HepG2 (cell line): ENCODE data around the gene KAZALD1. TPM values are rescaled to one million over a fixed set of nuclear protein-coding genes. Genes with fewer than 3 reads are reported as not detected.

Source experiments
- ATF7 ChIP-seq, 2 experiments: fragments of 450-650 bp in 1 of 2; sonication (generic) in 1 of 2; formaldehyde crosslinking in 1 of 2; IDR thresholded peaks; 2 replicates each; pipeline versions ENCODE4 v1.4.0 to v1.6.1; 2016 to 2020; ENCODE audit warnings: antibody characterized with exemption in 1 of 2, mild to moderate bottlenecking in 1 of 2, missing genetic modification reagents in 1 of 2
- FOXA3 ChIP-seq: IDR thresholded peaks from 2 replicates; pipeline ENCODE4 v1.6.1; 2016; ENCODE audit warnings: missing genetic modification reagents, missing compliant biosample characterization
- KDM4B ChIP-seq: sonication (generic); formaldehyde crosslinking; IDR thresholded peaks from 2 replicates; pipeline ENCODE4 v1.4.0; 2020; ENCODE audit warnings: missing genetic modification reagents
- ONECUT2 ChIP-seq: sonication (generic); formaldehyde crosslinking; IDR thresholded peaks from 2 replicates; pipeline ENCODE4 v1.4.0; 2020; ENCODE audit warnings: missing genetic modification reagents
- STAG1 ChIP-seq: sonication (generic); formaldehyde crosslinking; IDR thresholded peaks from 2 replicates; pipeline ENCODE4 v1.4.0; 2020; ENCODE audit warnings: missing genetic modification reagents
- TOPORS ChIP-seq: sonication (generic); formaldehyde crosslinking; IDR thresholded peaks from 2 replicates; pipeline ENCODE4 v1.8.0; 2023; ENCODE audit warnings: mild to moderate bottlenecking, missing genetic modification reagents
- ZFYVE20 ChIP-seq: sonication (generic); formaldehyde crosslinking; IDR thresholded peaks from 2 replicates; pipeline ENCODE4 v1.8.0; 2023; ENCODE audit warnings: low read depth, mild to moderate bottlenecking, moderate library complexity, missing genetic modification reagents, borderline replicate concordance
- ZNF564 ChIP-seq: sonication (generic); formaldehyde crosslinking; IDR thresholded peaks from 2 replicates; pipeline ENCODE4 v1.8.1; 2023; ENCODE audit warnings: mild to moderate bottlenecking, missing genetic modification reagents
- ZNF678 ChIP-seq: sonication (generic); formaldehyde crosslinking; IDR thresholded peaks from 2 replicates; pipeline ENCODE4 v1.4.0; 2020; ENCODE audit warnings: mild to moderate bottlenecking, missing genetic modification reagents
- polyA plus RNA-seq, 8 experiments: library from polyadenylated mRNA; depleted of rRNA in 3 of 8; stranded (reverse) in 7 of 8; unstranded in 1 of 8; fragments of >200 nt; fragmentation: Illumina TruSeq in 4 of 8; extraction: Trizol in 4 of 8; gene quantifications; 2 replicates each; pipeline versions ENCODE4 v1.2.1 to v1.2.3, GENCODE V29; 2011 to 2016; ENCODE audit warnings: low read depth in 4 of 8, missing spikeins in 1 of 8, mixed read lengths in 1 of 8; ENCODE audit not compliant: insufficient read depth in 1 of 8
- total RNA-seq, 5 experiments: library from RNA; depleted of rRNA; stranded (reverse); fragments of >200 nt; fragmentation: Illumina TruSeq; extraction: Trizol; gene quantifications; 2 replicates each; pipeline ENCODE4 v1.2.3, GENCODE V29; 2016; ENCODE audit warnings: low read depth in 1 of 5
- TF ChIP-seq, protein P1 (sequence below): sonication (generic); formaldehyde crosslinking; IDR thresholded peaks from 2 replicates; pipeline ENCODE4 v1.5.0; 2020; ENCODE audit warnings: mild to moderate bottlenecking, missing genetic modification reagents, borderline replicate concordance
- TF ChIP-seq, protein P2 (sequence below): sonication (generic); formaldehyde crosslinking; IDR thresholded peaks from 2 replicates; pipeline ENCODE4 v1.4.0; 2020; ENCODE audit warnings: mild to moderate bottlenecking, missing genetic modification reagents
- TF ChIP-seq, protein P3 (sequence below): IDR thresholded peaks from 2 replicates; pipeline ENCODE4 v1.6.1; 2016; ENCODE audit warnings: missing compliant biosample characterization, missing genetic modification reagents, borderline replicate concordance
- TF ChIP-seq, protein P4 (sequence below): sonication (generic); formaldehyde crosslinking; IDR thresholded peaks from 2 replicates; pipeline ENCODE4 v1.5.1; 2020; ENCODE audit warnings: missing genetic modification reagents, mild to moderate bottlenecking, borderline replicate concordance
- TF ChIP-seq, protein P5 (sequence below): sonication (generic); formaldehyde crosslinking; IDR thresholded peaks from 2 replicates; pipeline ENCODE4 v1.4.0; 2020; ENCODE audit warnings: mild to moderate bottlenecking, missing genetic modification reagents

KAZALD1 gene
- total and polyA plus RNA-seq, 2 of the 13 experiments (the other 11 are each of a cell fraction or from before 2014, with no cell fraction given): 16.7 to 27.7 TPM

DNA sequence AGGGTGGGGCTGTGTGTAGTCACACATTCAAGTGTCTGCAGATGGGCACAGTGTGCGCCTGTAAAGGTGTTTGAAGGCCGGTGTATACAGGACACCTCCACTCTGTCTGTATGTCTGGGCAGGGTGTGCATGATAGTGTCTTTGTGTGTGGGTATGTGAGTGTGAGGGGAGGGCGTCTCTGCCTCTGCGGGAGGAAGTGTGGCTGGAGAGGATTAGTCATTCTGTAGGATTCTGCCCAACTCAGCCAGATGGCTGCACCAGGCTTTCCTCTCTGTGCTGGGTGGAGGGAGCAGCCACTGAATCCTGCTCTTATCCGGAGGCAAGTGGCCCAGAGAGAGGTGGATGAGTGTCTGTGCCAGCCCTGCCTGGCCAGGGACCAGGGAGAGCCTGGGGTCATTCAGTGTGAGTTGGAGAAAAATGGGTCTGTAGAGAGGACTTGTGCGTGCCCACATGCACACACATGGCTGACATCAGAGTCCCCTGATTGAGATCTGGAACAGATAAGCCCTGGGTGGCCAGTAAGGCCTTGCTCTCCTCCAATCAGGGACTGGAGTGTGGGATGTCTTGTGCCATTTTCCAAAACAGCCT is 29.1 kb upstream of the KAZALD1 start (continued):
- TF ChIP-seq, protein P1, sequence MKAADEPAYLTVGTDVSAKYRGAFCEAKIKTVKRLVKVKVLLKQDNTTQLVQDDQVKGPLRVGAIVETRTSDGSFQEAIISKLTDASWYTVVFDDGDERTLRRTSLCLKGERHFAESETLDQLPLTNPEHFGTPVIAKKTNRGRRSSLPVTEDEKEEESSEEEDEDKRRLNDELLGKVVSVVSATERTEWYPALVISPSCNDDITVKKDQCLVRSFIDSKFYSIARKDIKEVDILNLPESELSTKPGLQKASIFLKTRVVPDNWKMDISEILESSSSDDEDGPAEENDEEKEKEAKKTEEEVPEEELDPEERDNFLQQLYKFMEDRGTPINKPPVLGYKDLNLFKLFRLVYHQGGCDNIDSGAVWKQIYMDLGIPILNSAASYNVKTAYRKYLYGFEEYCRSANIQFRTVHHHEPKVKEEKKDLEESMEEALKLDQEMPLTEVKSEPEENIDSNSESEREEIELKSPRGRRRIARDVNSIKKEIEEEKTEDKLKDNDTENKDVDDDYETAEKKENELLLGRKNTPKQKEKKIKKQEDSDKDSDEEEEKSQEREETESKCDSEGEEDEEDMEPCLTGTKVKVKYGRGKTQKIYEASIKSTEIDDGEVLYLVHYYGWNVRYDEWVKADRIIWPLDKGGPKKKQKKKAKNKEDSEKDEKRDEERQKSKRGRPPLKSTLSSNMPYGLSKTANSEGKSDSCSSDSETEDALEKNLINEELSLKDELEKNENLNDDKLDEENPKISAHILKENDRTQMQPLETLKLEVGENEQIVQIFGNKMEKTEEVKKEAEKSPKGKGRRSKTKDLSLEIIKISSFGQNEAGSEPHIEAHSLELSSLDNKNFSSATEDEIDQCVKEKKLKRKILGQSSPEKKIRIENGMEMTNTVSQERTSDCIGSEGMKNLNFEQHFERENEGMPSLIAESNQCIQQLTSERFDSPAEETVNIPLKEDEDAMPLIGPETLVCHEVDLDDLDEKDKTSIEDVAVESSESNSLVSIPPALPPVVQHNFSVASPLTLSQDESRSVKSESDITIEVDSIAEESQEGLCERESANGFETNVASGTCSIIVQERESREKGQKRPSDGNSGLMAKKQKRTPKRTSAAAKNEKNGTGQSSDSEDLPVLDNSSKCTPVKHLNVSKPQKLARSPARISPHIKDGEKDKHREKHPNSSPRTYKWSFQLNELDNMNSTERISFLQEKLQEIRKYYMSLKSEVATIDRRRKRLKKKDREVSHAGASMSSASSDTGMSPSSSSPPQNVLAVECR: no peak
- TF ChIP-seq STAG1 (no peak), KDM4B (CRISPR knock-in tag) (no peak), FOXA3 (CRISPR knock-in tag) (no peak), ZNF564 (CRISPR knock-in tag) (no peak), ATF7 (IDR thresholded peaks at IDR 0.05) (no peak), ATF7 (CRISPR knock-in tag; IDR thresholded peaks at IDR 0.05) (no peak), TOPORS (CRISPR knock-in tag) (no peak), ONECUT2 (no peak), ZNF678 (no peak), ZFYVE20 (CRISPR knock-in tag) (no peak)
- TF ChIP-seq, protein P2, sequence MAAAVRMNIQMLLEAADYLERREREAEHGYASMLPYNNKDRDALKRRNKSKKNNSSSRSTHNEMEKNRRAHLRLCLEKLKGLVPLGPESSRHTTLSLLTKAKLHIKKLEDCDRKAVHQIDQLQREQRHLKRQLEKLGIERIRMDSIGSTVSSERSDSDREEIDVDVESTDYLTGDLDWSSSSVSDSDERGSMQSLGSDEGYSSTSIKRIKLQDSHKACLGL: no peak
- TF ChIP-seq, protein P3, sequence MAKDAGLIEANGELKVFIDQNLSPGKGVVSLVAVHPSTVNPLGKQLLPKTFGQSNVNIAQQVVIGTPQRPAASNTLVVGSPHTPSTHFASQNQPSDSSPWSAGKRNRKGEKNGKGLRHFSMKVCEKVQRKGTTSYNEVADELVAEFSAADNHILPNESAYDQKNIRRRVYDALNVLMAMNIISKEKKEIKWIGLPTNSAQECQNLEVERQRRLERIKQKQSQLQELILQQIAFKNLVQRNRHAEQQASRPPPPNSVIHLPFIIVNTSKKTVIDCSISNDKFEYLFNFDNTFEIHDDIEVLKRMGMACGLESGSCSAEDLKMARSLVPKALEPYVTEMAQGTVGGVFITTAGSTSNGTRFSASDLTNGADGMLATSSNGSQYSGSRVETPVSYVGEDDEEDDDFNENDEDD (CRISPR knock-in tag): no peak
- TF ChIP-seq, protein P4, sequence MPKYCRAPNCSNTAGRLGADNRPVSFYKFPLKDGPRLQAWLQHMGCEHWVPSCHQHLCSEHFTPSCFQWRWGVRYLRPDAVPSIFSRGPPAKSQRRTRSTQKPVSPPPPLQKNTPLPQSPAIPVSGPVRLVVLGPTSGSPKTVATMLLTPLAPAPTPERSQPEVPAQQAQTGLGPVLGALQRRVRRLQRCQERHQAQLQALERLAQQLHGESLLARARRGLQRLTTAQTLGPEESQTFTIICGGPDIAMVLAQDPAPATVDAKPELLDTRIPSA (CRISPR knock-in tag): 0 out of 2 replicates have a peak, but pooled peaks have one; percentile 43
- TF ChIP-seq, protein P5, sequence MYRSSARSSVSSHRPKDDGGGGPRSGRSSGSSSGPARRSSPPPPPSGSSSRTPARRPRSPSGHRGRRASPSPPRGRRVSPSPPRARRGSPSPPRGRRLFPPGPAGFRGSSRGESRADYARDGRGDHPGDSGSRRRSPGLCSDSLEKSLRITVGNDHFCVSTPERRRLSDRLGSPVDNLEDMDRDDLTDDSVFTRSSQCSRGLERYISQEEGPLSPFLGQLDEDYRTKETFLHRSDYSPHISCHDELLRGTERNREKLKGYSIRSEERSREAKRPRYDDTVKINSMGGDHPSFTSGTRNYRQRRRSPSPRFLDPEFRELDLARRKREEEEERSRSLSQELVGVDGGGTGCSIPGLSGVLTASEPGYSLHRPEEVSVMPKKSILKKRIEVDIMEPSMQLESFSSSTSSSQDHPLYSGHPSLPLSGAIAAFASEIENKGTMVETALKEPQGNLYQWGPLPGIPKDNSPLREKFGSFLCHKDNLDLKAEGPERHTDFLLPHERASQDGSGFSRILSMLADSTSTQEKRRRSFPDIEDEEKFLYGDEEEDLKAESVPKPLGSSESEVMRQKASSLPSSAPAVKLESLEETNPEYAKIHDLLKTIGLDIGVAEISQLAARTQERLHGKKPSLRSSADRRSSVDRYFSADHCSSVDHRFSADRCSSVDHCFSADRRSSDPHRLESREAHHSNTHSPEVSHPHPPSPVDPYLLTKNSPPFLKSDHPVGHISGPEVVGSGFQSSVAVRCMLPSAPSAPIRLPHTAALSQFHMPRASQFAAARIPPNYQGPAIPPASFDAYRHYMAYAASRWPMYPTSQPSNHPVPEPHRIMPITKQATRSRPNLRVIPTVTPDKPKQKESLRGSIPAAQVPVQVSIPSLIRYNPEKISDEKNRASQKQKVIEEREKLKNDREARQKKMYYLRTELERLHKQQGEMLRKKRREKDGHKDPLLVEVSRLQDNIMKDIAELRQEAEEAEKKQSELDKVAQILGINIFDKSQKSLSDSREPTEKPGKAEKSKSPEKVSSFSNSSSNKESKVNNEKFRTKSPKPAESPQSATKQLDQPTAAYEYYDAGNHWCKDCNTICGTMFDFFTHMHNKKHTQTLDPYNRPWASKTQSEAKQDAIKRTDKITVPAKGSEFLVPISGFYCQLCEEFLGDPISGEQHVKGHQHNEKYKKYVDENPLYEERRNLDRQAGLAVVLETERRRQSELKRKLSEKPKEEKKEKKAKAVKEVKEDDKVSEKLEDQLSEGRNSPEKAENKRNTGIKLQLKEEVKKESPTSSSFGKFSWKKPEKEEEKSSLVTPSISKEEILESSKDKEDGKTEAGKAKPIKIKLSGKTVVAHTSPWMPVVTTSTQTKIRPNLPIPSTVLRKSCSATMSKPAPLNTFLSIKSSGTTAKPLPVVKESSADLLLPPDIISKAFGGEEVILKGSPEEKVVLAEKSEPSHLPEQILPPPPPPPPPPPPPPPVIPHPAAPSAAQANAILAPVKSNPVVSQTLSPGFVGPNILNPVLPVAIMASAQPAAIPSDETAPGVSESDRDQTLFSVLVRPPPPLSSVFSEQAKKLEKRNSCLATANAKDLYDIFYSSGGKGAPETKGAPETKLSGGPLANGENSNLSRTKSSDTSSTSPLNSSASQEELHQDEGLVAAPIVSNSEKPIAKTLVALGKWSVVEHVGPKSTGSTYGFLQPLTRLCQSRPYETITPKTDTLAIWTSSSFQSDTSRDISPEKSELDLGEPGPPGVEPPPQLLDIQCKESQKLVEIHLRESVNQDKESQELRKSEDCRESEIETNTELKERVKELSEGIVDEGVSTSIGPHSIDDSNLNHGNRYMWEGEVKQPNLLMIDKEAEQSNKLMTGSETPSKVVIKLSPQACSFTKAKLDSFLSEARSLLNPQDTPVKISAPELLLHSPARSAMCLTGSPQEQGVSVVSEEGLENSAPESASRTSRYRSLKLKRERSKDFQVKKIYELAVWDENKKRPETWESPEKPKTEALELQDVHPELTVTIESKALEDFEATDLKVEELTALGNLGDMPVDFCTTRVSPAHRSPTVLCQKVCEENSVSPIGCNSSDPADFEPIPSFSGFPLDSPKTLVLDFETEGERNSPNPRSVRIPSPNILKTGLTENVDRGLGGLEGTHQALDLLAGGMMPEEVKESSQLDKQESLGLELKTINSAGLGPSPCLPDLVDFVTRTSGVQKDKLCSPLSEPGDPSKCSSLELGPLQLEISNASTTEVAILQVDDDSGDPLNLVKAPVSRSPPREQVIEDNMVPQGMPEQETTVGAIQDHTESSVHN (CRISPR knock-in tag): no peak
